Hematopoietic multipotent progenitor cell treated with erythropoietin and hydrocortisone succinate and interleukin-3 and kit ligand, for 6 days (in vitro differentiated cells): ENCODE measurements around the gene GRIA4.

Experiments
- DNase-seq: peaks from one replicate; pipeline ENCODE4 v3.0.0-alpha.2; 2015

Gene GRIA4

GRCh38 chr11:105641433-105641832 lies 31.6 kb downstream of the GRIA4 start:
- no peak for DNase-seq

- no peak for DNase-seq
Observed at GRCh38 chr11:105642870-105643269, 33.0 kb downstream of the GRIA4 start.

GRCh38 chr11:105644839-105645573 lies 35.1 kb downstream of the GRIA4 start:
- no peak for DNase-seq

- DNase-seq: no peak
Observed at GRCh38 chr11:105647780-105648179, 37.9 kb downstream of the GRIA4 start.

- DNase-seq: no peak
Observed at GRCh38 chr11:105648762-105649161, 38.9 kb downstream of the GRIA4 start.

- no peak for DNase-seq
Observed at GRCh38 chr11:105665281-105665680, 55.4 kb downstream of the GRIA4 start.

GRCh38 chr11:105667441-105667840 lies 57.6 kb downstream of the GRIA4 start:
- no peak for DNase-seq

- no peak for DNase-seq
Observed at GRCh38 chr11:105670811-105671210, 60.9 kb downstream of the GRIA4 start.

- DNase-seq: peak; percentile 77
Observed at GRCh38 chr11:105673089-105673488, 63.2 kb downstream of the GRIA4 start.

- DNase-seq: no peak
Observed at GRCh38 chr11:105689631-105690030, 79.8 kb downstream of the GRIA4 start.

- no peak for DNase-seq
Observed at GRCh38 chr11:105690467-105690866, 80.6 kb downstream of the GRIA4 start.

GRCh38 chr11:105693075-105693759 lies 83.3 kb downstream of the GRIA4 start:
- DNase-seq: peak; percentile 54

- no peak for DNase-seq
Observed at GRCh38 chr11:105696000-105696399, 86.1 kb downstream of the GRIA4 start.

- no peak for DNase-seq
Observed at GRCh38 chr11:105697291-105697690, 87.4 kb downstream of the GRIA4 start.

GRCh38 chr11:105699203-105699602 lies 89.3 kb downstream of the GRIA4 start:
- DNase-seq: peak; percentile 14

GRCh38 chr11:105700271-105700670 lies 90.4 kb downstream of the GRIA4 start:
- no peak for DNase-seq

- DNase-seq: no peak
Observed at GRCh38 chr11:105701098-105701497, 91.2 kb downstream of the GRIA4 start.

GRCh38 chr11:105705786-105706530 lies 96.1 kb downstream of the GRIA4 start:
- no peak for DNase-seq

GRCh38 chr11:105713106-105713505 lies 103.2 kb downstream of the GRIA4 start:
- no peak for DNase-seq

- no peak for DNase-seq
Observed at GRCh38 chr11:105713696-105714095, 103.8 kb downstream of the GRIA4 start.

GRCh38 chr11:105718641-105719040 lies 108.8 kb downstream of the GRIA4 start:
- no peak for DNase-seq

- no peak for DNase-seq
Observed at GRCh38 chr11:105719073-105719822, 109.4 kb downstream of the GRIA4 start.

GRCh38 chr11:105720096-105720495 lies 110.2 kb downstream of the GRIA4 start:
- no peak for DNase-seq
